ENCODE results near the gene PLD3.

- TF ChIP-seq CTCF (conservative IDR thresholded peaks at IDR 0.05 in 1 of 2, IDR thresholded peaks at IDR 0.05 in 1 of 2; ENCODE audit: low read depth in 1 of 2, low read length in 2 of 2) (no peak), EZH2 (IDR thresholded peaks at IDR 0.05; ENCODE audit: low read length, missing control alignments) (no peak)
Observed at GRCh38 chr19:40339018-40339728, 9.3 kb upstream of the PLD3 start.

Measured in fibroblast of lung (primary cell).